HG03103 (cell line): ENCODE data around the gene CCDC14.
"Not testable (repeated sequence)": the region's sequence is repeated elsewhere in the genome, so short reads cannot be mapped to it uniquely, and the experiment has no call there.

Experiments
- ATAC-seq: cut with Tn5 transposase; IDR thresholded peaks from one replicate; pipeline ENCODE4 v1.9.1; 2021; ENCODE audit warnings: low read depth; ENCODE audit not compliant: unreplicated experiment

Gene CCDC14, protein sequence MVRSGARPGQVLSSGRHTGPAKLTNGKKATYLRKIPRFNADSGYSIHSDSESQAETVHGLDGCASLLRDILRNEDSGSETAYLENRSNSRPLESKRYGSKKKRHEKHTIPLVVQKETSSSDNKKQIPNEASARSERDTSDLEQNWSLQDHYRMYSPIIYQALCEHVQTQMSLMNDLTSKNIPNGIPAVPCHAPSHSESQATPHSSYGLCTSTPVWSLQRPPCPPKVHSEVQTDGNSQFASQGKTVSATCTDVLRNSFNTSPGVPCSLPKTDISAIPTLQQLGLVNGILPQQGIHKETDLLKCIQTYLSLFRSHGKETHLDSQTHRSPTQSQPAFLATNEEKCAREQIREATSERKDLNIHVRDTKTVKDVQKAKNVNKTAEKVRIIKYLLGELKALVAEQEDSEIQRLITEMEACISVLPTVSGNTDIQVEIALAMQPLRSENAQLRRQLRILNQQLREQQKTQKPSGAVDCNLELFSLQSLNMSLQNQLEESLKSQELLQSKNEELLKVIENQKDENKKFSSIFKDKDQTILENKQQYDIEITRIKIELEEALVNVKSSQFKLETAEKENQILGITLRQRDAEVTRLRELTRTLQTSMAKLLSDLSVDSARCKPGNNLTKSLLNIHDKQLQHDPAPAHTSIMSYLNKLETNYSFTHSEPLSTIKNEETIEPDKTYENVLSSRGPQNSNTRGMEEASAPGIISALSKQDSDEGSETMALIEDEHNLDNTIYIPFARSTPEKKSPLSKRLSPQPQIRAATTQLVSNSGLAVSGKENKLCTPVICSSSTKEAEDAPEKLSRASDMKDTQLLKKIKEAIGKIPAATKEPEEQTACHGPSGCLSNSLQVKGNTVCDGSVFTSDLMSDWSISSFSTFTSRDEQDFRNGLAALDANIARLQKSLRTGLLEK

DNA sequence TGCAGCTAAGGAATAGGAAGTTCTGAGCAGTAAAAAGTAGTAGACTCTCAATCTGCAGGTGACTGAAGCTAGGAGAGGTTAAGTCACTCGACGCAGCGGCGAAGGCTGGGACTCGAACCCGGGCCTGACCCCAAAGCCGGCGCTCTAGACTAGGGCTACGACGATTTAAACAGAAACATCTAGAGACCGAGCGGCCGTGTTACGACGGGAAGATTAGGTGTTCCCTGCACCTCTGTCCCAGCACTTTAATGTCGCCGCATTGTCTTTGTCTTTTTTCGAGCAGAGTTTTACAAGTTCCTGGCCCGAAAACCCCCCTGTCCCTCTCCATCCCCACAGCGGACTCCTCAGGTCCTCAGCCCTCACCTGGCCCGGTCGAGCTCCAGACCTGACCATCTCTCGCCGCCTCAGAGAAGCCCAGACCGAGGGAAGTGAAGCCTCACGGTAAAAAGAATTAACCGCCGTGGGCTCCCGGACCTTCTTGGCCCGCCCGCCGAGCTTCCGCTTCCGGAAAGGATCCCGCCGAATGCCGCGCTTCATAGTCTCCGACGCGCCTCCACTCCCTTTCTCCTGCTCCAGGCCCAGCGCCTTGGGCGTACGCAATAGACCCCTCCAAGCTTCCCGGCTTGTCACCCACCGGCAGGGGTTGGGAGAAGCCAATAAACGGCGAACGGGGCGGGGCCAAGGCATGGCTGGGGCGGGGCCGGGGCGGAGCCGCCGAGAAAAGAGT lies at the start of gene CCDC14:
Gene CCDC14, minus strand, starts transcription at position 449 of the 727 bp plus-strand sequence. Its CDS starts 56 bp downstream, at position 393.
- ATAC-seq: peak; percentile 82

DNA sequence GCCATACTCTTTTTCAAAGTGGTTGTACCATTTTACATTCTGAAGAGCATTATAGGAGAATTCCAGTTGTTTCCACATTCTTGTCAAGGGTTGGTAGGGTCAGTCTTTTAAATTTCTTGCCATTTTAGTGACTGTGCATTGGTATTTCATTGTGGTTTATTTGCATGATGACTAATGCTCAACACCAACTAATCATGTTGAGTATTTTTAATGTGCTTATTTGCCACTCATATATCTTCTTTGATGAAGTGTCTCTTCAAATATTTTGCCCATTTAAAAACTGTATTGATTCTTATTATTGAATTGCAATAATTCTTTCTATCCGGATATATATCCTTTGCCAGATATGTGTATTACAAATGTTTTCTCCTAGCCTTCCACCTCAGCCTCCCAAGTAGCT lies 47.3 kb upstream of the CCDC14 start:
- not testable (repeated sequence) for ATAC-seq

DNA sequence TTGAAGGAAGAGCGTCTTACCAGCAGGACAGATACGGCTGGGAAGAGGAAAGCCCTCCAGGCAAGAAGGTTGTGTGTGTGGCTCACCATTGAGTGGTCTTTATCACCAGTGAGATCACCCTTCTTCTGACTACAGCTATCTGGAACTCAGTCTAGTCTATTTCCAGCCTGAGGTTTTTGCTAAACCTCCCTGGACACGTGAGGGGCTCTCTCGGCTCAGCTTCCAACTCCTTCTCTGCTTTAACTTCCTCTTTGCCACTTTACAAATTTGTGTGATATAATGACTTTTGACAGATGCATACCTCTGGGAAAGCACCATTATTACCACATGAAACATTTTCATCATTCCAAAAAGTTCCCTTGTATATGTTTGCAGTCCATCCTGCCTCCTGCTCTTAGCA lies 46.2 kb upstream of the CCDC14 start:
- ATAC-seq: no peak

DNA sequence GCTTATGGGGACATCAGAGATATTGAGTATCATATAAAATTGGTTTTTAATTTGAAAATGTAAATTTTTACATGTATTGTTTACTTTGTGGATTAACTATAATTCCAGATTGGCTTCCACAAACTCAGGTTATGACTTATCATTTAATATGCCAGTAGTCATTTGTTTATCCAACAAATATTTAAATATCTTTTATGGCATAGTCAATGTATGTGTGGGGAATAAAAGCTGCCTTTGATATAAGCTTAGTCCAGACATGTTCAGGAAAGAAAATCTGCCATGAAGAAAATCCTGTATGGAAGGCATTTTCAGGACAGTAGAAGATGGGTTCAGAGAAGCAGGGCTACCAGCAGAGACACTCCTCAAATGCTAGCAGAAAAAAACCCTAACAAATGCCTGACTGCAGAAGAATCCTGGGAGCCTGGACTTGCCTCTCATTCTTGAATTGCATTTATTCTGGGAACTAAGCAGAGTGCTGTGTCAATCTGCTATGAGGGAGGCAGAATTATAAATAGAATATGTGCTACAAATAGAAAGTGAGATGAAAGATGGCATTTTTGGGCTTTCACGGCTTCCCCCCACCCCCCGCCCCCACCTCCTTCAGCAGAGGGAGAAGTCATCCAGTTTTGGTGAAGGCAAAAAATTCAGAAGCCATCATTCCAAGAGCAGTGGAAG lies 41.5 kb upstream of the CCDC14 start:
- not testable (repeated sequence) for ATAC-seq

DNA sequence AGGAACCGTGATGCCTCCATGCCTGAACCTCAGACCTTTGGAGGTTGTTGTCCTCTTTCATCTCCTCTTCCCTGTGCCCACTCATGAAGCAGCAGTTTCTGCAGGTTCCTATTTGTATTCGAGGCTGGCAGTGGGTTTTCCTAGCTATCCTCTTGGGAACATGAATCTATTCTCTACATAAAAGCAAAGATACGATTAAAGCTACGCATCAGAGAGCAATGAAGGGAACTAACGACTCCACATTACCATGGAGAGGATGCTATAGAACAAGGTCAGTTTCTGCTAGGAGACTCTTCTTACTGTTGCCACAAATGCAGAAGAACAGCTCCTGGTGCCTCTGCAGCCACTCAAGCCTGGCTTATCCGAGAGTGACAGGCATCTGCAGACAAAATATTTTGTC lies 40.3 kb upstream of the CCDC14 start:
- ATAC-seq: not testable (repeated sequence)

DNA sequence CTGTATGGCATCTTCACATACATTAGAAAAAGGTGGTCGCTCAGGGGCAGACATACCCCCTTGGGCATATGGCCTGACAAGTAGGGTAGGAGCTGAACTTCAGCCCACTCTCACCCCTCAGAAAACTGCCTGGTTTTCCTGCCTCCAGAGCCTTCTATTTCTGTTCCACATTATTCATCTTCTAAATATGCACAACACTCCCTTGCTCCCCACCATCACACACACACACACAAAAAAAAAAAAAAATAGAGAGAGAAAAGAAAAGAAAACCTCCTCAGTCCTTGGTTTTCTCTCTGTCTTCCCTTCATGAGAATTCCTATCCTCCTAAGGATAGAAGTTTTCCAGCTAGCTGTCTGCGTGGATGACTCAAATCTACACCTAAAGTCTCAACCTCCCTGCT lies 36.5 kb upstream of the CCDC14 start:
- no peak for ATAC-seq

DNA sequence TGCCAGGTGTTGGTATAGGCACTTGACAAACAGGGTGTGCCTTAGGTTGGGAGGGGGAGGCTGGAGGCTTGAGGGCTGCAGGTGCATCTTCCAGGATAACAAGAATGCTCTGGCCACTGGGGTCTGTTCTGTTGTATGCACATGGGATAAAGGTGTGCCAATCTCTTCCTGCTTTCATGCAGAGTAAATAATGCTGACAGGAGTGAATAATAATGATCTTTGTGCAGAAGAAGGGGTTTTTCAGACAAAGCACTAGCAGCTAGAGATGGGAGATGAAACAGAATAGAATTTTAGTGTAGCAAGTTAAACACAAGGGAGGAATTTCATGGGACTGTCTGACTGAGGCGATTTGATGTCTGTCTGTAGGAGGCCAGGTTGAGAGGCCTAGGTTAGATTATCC lies 32.8 kb upstream of the CCDC14 start:
- no peak for ATAC-seq

DNA sequence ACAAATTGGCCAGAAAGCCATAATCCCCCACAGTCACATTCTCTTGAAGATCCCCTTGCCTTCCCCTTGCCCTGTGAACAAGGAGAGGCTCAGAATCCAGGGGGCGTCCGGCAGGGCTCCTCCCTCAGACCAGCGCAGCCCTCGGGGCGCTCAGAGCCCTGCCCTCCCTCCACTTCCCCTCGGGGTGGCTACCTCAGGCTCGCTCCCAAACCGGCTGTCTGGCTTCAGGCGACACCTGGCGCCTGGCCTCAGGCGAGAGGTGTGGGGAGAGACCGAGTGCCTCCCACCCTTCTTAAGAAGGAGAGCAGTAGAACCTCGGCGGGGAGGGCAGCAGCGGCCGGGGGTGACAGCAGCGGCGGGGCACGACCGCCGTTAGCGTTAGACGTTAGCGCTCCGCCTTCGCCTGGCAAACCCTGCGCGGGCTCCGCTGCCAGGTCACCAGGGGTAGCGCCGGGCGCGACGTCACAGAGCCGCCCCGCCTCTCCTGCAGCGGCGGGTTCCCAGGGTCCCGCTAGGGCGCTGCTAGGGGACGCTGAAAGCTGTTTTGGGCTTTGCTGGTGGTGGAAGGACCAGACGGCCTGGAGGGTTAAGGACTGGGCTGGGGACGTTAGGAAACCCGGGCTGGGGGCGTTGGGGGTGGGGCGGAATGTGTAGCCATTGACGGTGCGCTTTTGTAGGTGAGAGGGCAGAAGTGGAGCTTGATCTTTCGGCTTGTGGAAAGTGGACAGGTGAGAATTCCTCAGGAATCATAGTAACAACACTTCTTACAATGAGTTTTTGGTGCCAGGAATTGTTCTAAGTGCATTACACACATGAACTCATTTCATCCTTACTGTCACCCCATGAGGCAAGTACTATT lies 30.9 kb upstream of the CCDC14 start, which contains the start of gene ROPN1:
Gene ROPN1, minus strand, starts transcription at position 395 of the 859 bp plus-strand sequence. CDS start 11,643 bp downstream, outside the sequence.
- ATAC-seq: not testable (repeated sequence)

DNA sequence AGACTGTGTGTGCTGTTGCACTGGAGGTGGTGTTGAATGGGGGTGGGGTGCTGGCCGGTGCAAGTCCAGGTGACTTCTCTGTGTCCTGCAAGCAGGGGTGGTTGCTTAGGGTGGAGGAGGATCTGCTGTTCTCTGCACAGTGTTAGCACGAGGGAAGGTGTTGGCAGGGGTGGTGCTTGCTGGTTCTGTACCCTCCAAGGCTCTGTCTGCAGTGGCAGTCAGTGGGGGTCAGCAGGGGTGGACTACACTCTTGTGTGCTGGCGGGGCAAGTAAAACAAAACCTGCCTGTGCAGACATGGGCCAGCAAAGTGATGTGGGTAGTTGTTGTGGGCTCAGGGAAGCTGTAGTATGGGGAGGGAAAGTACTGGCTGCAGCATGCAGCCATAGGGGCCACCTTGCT lies 25.4 kb upstream of the CCDC14 start:
- no peak for ATAC-seq

DNA sequence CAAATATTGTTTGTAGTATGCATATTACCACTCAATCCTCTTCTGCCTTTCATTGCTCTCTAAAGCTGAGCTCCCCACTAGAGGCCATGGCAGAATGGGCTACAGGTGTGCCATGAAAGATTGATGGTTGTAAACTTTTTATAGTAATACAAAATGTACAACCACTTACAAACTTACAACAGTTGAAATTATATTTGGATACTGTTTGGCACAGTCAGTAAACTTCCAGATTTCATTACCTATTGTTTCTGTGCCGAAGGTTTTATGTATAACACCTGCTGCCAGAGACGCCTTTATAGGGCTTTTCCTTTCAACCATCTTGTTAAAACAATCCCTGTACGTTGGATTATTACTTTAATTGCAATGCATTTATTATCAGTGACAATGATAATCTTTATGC lies 23.9 kb upstream of the CCDC14 start:
- ATAC-seq: no peak

DNA sequence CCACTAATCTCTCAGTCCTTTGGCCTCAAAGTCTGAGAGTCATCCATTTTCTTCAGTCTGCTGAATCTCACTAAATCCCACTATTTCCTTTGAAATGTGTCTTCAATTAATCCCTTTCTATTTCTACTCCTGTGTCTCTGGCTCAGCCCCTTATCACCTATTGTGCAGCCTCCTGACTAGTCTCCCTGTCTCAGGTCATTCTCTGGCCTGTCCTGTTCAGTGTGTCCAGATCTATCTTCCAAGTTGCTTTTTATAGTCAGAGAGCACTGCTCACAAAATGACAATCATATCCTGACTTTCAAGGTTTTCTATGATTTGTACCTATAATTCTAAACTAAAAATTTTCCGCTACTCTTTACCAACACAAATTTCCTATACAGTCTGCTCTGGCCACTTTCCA lies 23.3 kb upstream of the CCDC14 start:
- no peak for ATAC-seq

DNA sequence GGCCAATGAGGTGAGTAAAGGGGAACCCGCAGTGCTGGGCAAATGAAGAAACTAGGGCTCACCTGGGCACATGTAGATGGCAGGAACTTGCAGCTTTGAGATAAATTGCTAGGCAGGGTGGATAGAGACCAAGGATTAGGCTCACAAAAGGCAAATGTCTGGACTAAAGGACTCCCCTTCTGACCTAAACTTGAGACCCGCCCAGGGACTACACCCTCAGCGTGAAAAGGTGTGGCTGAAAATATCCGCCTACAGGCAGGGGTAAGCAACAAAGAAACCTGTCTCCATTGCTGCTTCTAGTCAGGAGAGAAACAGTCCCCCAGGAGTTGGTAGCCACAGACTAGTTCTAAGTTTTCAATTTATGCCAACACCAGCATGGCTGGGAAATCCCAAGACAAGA lies 20.3 kb upstream of the CCDC14 start:
- not testable (repeated sequence) for ATAC-seq

DNA sequence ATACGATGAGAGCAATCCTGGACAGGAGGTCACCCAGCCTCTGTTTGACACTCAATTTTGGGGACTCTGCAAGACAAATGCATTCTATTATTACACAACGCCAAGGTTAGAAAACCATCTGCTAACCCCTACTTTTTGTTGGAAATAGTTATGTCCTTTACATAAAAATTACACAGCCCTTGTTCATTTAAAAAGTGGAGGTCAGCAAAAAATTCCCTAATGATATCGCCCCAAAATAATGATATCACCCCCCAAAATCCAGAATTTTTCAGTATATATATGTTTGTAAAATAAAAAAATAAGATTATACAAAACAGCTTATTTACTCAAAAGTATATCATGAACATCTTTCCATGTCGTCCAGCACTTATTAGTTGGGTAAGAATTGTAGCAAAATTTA lies 19.5 kb upstream of the CCDC14 start:
- ATAC-seq: no peak

DNA sequence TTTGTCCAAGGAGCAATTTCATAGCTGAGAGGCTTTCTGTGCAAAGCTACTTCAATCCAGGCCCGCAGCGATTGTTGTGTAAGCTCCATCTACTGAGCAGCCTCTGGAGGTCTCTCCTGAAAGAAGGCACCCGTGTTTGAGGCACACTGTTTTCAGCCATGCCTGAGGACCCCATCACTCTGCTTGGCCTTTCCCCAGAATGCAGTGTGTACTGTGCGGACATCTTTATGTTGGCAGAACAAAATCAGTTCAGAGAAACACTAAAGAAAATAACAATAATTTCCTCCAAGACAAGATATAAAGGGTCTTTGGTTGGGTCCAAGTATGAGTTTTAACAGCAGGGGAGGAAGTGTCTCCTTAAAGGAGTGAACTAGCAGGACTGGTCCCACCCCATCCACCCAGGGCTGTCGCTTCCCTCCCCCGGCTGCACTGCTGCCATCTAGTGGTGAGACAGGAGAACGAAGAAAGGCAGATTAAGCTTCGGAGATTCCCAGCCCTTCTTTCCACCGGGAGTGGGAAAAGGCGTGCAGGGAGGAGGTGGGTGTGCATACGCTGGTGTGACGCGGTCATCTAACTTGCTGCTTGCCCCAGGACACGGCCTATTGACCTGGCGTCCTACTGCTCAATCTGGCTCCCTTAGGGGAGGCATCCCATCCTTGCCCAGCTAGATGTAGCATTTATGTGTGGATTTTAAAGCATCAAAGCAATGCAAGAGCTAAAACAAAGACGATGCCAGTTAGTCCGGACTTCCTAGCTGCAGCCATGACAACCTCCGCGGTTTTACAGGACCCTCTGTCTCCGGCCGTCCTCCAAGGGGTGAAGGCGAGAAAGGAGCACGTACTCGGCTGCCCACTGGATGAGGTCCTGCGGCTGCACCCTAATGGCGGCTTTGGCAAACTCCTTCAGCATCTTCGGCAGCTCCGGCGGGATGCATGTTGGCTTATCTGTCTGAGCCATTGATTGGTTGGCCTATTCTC lies 18.8 kb upstream of the CCDC14 start:
- ATAC-seq: not testable (repeated sequence)

DNA sequence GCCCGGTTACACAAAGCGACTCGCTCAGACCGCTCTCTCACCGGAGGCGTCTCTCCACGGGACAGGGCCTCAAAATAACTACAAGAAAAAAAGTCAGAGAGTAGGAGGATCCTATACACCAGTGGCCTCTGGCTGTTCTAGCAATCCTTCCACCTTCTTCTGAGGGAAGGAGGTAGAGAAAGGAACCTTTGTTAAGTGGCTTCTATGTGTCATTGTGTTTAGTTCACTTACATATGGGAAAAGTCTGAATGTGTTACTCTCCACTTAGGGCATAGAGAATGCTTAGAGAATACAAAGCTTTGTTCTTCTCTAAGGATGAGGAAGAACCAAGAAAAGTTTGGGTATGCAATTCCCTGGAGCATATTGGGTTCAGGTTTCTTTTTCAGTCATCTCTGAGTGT lies 15.9 kb upstream of the CCDC14 start:
- ATAC-seq: not testable (repeated sequence)

DNA sequence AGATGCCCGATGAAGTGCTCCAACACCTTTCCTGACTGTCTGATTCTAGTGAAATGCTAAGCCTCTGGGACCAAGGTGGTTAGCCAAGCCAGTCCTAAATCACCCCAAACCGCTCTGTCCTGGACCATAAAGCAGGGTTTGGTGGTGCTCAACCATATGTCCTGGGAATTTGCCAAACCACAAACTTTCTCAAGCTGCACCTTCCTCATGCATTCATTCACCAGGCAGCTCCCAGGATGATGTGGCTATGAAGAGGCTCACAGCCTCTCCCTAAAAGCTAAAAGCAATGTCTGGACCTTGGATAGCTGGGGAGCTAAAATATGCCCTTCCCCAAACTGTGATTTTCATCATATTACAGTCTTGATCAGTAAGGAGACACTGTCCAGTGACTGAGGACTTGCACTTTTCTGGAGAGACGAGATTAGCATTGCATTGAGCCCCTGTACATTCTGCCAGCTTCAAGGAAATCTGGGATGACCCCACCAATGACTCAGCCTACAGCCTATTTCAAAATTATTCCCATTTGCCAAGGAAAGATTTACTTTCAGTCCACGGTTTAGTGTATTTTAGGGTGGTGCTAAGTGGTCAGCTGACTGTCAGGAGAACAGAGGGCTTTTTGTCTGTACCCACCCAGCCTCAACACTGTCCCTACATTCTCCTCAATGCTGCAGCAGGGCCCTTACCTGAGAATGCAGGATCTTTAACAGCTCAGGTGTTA lies 15.3 kb upstream of the CCDC14 start:
- not testable (repeated sequence) for ATAC-seq

DNA sequence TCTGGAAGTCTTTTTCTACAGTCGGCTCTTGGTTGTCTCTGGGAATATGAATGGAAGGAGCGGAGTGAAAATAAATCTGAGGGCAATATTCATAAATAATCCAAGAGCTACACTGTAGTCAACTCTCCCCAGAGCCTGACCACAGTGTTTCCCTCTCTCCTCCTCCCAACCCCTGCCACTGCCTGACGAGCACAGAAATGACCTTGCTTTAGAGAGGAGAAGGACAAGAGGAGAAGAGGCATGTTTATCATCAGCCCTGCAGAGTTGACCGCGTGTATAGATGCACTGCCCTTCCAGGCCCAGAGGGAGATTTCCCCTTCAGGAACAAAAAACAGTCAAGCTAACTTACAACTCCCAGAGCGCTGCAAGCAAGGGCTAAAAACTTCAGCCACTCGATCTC lies 14.0 kb upstream of the CCDC14 start:
- ATAC-seq: not testable (repeated sequence)
